ENCODE results near the gene FLOT1. TPM values are rescaled to one million over a fixed set of nuclear protein-coding genes. Genes with fewer than 3 reads are reported as not detected.

The FLOT1 gene
- total and polyA plus RNA-seq, 2 of the 13 experiments (the other 11 are each of a cell fraction or from before 2014, with no cell fraction given), result 82.3 to 130 TPM

DNA sequence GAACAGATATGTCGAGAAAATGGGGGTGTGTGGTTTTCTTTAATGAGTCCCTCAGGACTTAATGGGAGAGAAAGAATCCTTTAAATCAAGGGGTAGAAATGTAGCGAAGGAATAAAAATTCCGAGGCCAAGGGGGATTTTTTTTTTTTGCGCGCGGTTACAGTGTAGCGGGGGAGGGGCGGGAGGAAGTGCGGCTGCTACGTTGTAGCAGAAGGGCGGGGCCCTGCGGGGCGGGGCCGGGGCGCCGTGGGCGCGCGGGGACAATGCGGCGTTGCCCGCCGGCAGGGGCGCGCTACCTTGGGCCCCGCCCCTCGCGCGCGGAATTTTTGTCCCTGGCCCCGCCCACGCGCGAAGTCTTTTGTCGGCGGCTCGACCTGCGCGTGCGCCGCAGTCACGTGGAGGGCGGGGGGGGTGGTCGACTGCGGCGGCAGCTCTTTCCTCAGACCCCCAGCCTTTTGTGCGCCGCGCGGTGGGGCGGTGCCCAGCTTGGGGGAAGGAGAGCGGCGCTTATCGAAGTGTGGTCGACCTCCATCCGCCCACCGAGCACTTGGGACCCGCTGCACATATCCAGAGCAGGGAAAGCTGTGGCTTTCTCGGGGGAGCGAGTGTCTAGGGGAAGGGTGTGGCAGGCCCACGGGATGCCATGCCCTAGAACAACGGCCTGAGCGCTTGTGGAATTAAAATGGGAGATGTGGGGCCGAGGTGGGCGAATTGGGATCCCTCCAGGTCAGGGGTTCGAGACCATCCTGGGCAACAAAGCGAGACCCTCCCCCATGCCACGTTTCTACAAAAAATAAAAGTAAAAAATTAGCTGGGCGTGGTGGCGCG is 21.1 kb downstream of the FLOT1 start (continued):
- TF ChIP-seq, protein P1, sequence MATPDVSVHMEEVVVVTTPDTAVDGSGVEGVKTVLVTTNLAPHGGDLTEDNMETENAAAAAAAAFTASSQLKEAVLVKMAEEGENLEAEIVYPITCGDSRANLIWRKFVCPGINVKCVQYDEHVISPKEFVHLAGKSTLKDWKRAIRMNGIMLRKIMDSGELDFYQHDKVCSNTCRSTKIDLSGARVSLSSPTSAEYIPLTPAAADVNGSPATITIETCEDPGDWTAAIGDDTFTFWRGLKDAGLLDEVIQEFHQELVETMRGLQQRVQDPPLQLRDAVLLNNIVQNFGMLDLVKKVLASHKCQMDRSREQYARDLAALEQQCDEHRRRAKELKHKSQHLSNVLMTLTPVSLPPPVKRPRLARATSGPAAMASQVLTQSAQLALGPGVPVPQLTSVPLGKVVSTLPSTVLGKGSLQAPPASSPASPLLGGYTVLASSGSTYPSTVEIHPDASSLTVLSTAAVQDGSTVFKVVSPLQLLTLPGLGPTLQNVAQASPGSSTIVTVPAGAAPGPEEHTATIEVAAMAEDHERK (CRISPR knock-in tag; IDR thresholded peaks at IDR 0.05; ENCODE audit: low read depth), result no peak
- no peak for TF ChIP-seq POLR2AphosphoS2 (IDR thresholded peaks at IDR 0.05; ENCODE audit: low read depth, low read length)
- 0 out of 2 replicates have a peak, but pooled peaks have one; percentile 37 for TF ChIP-seq ZNF709 (CRISPR knock-in tag; IDR thresholded peaks at IDR 0.05)
- peak; percentile 52; the same call in 1 of the 2 replicates for TF ChIP-seq ZNF782 (CRISPR knock-in tag; IDR thresholded peaks at IDR 0.05; ENCODE audit: borderline replicate concordance)
- no peak for TF ChIP-seq GZF1 (CRISPR knock-in tag; IDR thresholded peaks at IDR 0.05)
- TF ChIP-seq SAFB2 (CRISPR knock-in tag; IDR thresholded peaks at IDR 0.05; ENCODE audit: borderline replicate concordance, low read depth), result peak; percentile 75; the same call in 1 of the 2 replicates
- TF ChIP-seq, protein P2, sequence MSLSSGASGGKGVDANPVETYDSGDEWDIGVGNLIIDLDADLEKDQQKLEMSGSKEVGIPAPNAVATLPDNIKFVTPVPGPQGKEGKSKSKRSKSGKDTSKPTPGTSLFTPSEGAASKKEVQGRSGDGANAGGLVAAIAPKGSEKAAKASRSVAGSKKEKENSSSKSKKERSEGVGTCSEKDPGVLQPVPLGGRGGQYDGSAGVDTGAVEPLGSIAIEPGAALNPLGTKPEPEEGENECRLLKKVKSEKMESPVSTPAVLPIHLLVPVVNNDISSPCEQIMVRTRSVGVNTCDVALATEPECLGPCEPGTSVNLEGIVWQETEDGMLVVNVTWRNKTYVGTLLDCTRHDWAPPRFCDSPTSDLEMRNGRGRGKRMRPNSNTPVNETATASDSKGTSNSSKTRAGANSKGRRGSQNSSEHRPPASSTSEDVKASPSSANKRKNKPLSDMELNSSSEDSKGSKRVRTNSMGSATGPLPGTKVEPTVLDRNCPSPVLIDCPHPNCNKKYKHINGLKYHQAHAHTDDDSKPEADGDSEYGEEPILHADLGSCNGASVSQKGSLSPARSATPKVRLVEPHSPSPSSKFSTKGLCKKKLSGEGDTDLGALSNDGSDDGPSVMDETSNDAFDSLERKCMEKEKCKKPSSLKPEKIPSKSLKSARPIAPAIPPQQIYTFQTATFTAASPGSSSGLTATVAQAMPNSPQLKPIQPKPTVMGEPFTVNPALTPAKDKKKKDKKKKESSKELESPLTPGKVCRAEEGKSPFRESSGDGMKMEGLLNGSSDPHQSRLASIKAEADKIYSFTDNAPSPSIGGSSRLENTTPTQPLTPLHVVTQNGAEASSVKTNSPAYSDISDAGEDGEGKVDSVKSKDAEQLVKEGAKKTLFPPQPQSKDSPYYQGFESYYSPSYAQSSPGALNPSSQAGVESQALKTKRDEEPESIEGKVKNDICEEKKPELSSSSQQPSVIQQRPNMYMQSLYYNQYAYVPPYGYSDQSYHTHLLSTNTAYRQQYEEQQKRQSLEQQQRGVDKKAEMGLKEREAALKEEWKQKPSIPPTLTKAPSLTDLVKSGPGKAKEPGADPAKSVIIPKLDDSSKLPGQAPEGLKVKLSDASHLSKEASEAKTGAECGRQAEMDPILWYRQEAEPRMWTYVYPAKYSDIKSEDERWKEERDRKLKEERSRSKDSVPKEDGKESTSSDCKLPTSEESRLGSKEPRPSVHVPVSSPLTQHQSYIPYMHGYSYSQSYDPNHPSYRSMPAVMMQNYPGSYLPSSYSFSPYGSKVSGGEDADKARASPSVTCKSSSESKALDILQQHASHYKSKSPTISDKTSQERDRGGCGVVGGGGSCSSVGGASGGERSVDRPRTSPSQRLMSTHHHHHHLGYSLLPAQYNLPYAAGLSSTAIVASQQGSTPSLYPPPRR (CRISPR knock-in tag; IDR thresholded peaks at IDR 0.05; ENCODE audit: borderline replicate concordance), result 0 out of 2 replicates have a peak, but pooled peaks have one; percentile 27
- TF ChIP-seq, protein P3, sequence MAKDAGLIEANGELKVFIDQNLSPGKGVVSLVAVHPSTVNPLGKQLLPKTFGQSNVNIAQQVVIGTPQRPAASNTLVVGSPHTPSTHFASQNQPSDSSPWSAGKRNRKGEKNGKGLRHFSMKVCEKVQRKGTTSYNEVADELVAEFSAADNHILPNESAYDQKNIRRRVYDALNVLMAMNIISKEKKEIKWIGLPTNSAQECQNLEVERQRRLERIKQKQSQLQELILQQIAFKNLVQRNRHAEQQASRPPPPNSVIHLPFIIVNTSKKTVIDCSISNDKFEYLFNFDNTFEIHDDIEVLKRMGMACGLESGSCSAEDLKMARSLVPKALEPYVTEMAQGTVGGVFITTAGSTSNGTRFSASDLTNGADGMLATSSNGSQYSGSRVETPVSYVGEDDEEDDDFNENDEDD (CRISPR knock-in tag; IDR thresholded peaks at IDR 0.05; ENCODE audit: borderline replicate concordance), result peak; percentile 92
- TF ChIP-seq, protein P4, sequence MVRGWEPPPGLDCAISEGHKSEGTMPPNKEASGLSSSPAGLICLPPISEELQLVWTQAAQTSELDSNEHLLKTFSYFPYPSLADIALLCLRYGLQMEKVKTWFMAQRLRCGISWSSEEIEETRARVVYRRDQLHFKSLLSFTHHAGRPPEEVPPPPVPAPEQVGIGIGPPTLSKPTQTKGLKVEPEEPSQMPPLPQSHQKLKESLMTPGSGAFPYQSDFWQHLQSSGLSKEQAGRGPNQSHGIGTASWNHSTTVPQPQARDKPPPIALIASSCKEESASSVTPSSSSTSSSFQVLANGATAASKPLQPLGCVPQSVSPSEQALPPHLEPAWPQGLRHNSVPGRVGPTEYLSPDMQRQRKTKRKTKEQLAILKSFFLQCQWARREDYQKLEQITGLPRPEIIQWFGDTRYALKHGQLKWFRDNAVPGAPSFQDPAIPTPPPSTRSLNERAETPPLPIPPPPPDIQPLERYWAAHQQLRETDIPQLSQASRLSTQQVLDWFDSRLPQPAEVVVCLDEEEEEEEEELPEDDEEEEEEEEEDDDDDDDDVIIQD (CRISPR knock-in tag; IDR thresholded peaks at IDR 0.05; ENCODE audit: low read depth), result no peak
- TF ChIP-seq YY1 (IDR thresholded peaks at IDR 0.05; ENCODE audit: insufficient read depth, insufficient replicate concordance, low read depth, low read length), result peak; percentile 75
- TF ChIP-seq GABPB1 (CRISPR knock-in tag; IDR thresholded peaks at IDR 0.05), result peak; percentile 74
- peak; percentile 81 for TF ChIP-seq PRPF4 (IDR thresholded peaks at IDR 0.05; ENCODE audit: low read depth, low read length, poor library complexity, severe bottlenecking)
- TF ChIP-seq ZNF260 (CRISPR knock-in tag; IDR thresholded peaks at IDR 0.05; ENCODE audit: borderline replicate concordance, low read depth), result no peak
- no peak for TF ChIP-seq ZNF12 (CRISPR knock-in tag; IDR thresholded peaks at IDR 0.05)
- no peak for TF ChIP-seq ZNF468 (CRISPR knock-in tag; IDR thresholded peaks at IDR 0.05)
- no peak for TF ChIP-seq ZNF556 (CRISPR knock-in tag; IDR thresholded peaks at IDR 0.05; ENCODE audit: borderline replicate concordance)
- peak; percentile 64; the same call in 1 of the 2 replicates for TF ChIP-seq KLF12 (CRISPR knock-in tag; IDR thresholded peaks at IDR 0.05; ENCODE audit: borderline replicate concordance)
- TF ChIP-seq U2AF1 (optimal IDR thresholded peaks at IDR 0.05; ENCODE audit: low read depth, low read length), result no peak
- peak; percentile 86 for TF ChIP-seq DMAP1 (CRISPR knock-in tag; IDR thresholded peaks at IDR 0.05)
- TF ChIP-seq NCOA2 (CRISPR knock-in tag; IDR thresholded peaks at IDR 0.05), result no peak
